ENCODE measurements around the gene NPY.

The NPY gene

DNA sequence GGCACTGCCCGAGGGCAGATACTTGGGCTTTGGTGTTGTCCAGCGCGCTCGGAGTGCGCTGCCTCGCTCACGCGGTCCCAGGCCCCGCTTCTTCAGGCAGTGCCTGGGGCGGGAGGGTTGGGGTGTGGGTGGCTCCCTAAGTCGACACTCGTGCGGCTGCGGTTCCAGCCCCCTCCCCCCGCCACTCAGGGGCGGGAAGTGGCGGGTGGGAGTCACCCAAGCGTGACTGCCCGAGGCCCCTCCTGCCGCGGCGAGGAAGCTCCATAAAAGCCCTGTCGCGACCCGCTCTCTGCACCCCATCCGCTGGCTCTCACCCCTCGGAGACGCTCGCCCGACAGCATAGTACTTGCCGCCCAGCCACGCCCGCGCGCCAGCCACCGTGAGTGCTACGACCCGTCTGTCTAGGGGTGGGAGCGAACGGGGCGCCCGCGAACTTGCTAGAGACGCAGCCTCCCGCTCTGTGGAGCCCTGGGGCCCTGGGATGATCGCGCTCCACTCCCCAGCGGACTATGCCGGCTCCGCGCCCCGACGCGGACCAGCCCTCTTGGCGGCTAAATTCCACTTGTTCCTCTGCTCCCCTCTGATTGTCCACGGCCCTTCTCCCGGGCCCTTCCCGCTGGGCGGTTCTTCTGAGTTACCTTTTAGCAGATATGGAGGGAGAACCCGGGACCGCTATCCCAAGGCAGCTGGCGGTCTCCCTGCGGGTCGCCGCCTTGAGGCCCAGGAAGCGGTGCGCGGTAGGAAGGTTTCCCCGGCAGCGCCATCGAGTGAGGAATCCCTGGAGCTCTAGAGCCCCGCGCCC, at the start of gene NPY:
NPY (plus strand) TSS at position 294 of the 802 bp plus-strand sequence. CDS start 1,051 bp downstream, outside the sequence.
- peak; percentile 55 for TF ChIP-seq SUZ12 (IDR thresholded peaks at IDR 0.05; ENCODE audit: extremely low read depth, insufficient read depth, insufficient read length)
- no peak for TF ChIP-seq ZNF274 (IDR thresholded peaks at IDR 0.05; ENCODE audit: low read depth, low read length)
- no peak for TF ChIP-seq YY1 (IDR thresholded peaks at IDR 0.05; ENCODE audit: insufficient read depth, insufficient read length)
- peaks cover 47% of the 10 kb centered on the region for H3K27me3 ChIP-seq (ENCODE audit: insufficient read depth, insufficient read length)
- peak within 1 kb of the TSS; percentile 65 for H3K9ac ChIP-seq (ENCODE audit: insufficient read length, low read depth)
- H3K9me3 ChIP-seq (ENCODE audit: insufficient read depth, low read length): 0 out of 2 replicates have a peak, but pooled peaks cover 5% of the 10 kb centered on the region
- no peaks in the 10 kb centered on the region for H3K36me3 ChIP-seq (ENCODE audit: insufficient read depth, insufficient read length, low read length)
- DNase-seq (ENCODE audit: low read depth, low spot score): no peak
- peak within 1 kb of the TSS; percentile 48 for H3K4me3 ChIP-seq (ENCODE audit: insufficient read length, low read depth)
- H3K4me1 ChIP-seq (ENCODE audit: insufficient read depth, insufficient read length): no peaks in the 10 kb centered on the region

DNA sequence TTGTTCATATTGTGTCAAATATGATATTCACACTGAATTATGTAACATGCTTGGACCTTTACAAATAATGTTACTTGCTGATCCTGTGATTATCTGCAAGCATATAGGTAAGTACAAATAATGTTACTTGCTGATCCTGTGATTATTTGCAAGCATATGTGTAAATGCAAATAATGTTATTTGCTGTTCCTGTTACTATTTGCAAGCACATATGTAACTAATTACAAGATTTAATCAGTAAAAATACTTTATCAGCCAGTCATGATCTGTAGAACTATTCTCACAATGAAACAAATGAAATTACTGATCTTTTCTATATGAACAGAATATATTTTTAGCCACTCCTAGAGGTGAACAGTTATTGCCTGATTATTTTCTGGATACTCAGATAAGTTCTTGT, 44.7 kb upstream of the NPY start:
- H3K27me3 ChIP-seq (ENCODE audit: insufficient read depth, insufficient read length): no peaks in the 10 kb centered on the region
- H3K9ac ChIP-seq (ENCODE audit: insufficient read length, low read depth): no peak overlapping the region
- no peaks in the 10 kb centered on the region for H3K36me3 ChIP-seq (ENCODE audit: insufficient read depth, insufficient read length, low read length)
- DNase-seq (ENCODE audit: low read depth, low spot score): no peak
- no peaks in the 10 kb centered on the region for H3K4me1 ChIP-seq (ENCODE audit: insufficient read depth, insufficient read length)
- no peaks in the 10 kb centered on the region for H3K9me3 ChIP-seq (ENCODE audit: insufficient read depth, low read length)
- H3K4me3 ChIP-seq (ENCODE audit: insufficient read length, low read depth): no peak overlapping the region
- TF ChIP-seq SUZ12 (IDR thresholded peaks at IDR 0.05; ENCODE audit: extremely low read depth, insufficient read depth, insufficient read length) (no peak), YY1 (IDR thresholded peaks at IDR 0.05; ENCODE audit: insufficient read depth, insufficient read length) (no peak), ZNF274 (IDR thresholded peaks at IDR 0.05; ENCODE audit: low read depth, low read length) (no peak)

DNA sequence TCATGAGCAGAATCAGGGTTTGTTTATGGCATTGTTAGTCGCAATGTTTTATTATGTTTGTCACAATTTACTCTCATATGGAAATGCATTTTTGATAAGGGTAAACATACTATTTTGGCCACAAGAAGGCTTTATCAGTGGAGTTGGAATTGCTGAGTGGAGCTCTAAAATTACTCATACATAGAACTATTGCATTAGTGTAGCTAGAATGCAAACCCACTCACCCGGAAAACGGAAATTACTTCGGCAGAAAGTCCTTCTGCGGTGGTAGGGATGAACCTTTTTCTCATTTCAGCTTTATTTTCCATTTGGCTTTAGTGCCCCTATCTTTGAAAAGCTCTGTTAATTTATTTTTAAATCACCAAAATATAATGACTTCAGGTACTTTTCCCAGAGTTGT, 42.8 kb upstream of the NPY start:
- Histone ChIP-seq H3K4me3 (ENCODE audit: insufficient read length, low read depth) (no peak overlapping the region), H3K36me3 (ENCODE audit: insufficient read depth, insufficient read length, low read length) (no peaks in the 10 kb centered on the region), H3K27me3 (ENCODE audit: insufficient read depth, insufficient read length) (no peaks in the 10 kb centered on the region), H3K9ac (ENCODE audit: insufficient read length, low read depth) (no peak overlapping the region), H3K9me3 (ENCODE audit: insufficient read depth, low read length) (no peaks in the 10 kb centered on the region), H3K4me1 (ENCODE audit: insufficient read depth, insufficient read length) (no peaks in the 10 kb centered on the region)
- DNase-seq (ENCODE audit: low read depth, low spot score): no peak
- TF ChIP-seq ZNF274 (IDR thresholded peaks at IDR 0.05; ENCODE audit: low read depth, low read length): no peak
- TF ChIP-seq SUZ12 (IDR thresholded peaks at IDR 0.05; ENCODE audit: extremely low read depth, insufficient read depth, insufficient read length): no peak
- no peak for TF ChIP-seq YY1 (IDR thresholded peaks at IDR 0.05; ENCODE audit: insufficient read depth, insufficient read length)

DNA sequence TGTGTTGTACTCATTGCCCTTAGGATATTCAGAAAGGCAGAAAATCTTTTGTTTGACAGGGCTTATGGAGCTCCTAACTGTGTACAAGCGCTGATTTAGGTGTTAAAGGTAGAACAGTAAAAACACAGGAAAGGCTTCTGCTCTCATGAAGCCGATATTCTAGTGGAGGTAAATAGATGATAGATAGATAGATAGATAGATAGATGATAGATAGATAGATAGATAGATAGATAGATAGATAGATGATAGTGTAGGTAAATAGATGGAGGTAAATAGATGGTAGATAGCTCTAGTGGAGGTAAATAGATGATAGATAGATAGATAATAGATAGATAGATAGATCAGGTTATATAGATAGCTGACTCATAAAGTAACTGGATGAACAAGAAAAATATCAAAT, 39.4 kb upstream of the NPY start:
- no peak overlapping the region for H3K9ac ChIP-seq (ENCODE audit: insufficient read length, low read depth)
- no peaks in the 10 kb centered on the region for H3K36me3 ChIP-seq (ENCODE audit: insufficient read depth, insufficient read length, low read length)
- H3K4me3 ChIP-seq (ENCODE audit: insufficient read length, low read depth): no peak overlapping the region
- H3K4me1 ChIP-seq (ENCODE audit: insufficient read depth, insufficient read length): no peaks in the 10 kb centered on the region
- no peak for TF ChIP-seq SUZ12 (IDR thresholded peaks at IDR 0.05; ENCODE audit: extremely low read depth, insufficient read depth, insufficient read length)
- TF ChIP-seq ZNF274 (IDR thresholded peaks at IDR 0.05; ENCODE audit: low read depth, low read length): no peak
- no peak for TF ChIP-seq YY1 (IDR thresholded peaks at IDR 0.05; ENCODE audit: insufficient read depth, insufficient read length)
- DNase-seq (ENCODE audit: low read depth, low spot score): no peak
- no peaks in the 10 kb centered on the region for H3K27me3 ChIP-seq (ENCODE audit: insufficient read depth, insufficient read length)
- H3K9me3 ChIP-seq (ENCODE audit: insufficient read depth, low read length): no peaks in the 10 kb centered on the region

DNA sequence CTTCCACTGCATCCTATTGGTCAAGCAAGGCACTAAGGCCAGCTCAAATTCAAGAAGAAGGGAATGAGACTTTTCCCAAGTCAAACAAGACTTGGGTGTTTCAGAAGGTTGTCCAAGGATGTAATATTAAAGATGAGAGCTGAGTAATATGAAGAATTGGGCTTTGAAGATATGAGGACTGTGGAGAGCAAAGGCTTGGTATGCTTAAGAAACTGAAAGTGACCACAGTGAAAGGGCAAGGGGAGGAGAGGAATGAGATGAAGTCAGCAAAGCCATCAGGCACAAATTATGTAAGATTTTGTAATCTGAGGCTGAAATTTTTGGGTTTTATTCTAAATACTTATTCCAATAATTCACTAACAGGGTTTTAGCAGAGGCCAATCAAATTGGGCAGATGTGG, 38.6 kb upstream of the NPY start:
- Histone ChIP-seq H3K9me3 (ENCODE audit: insufficient read depth, low read length) (no peaks in the 10 kb centered on the region), H3K36me3 (ENCODE audit: insufficient read depth, insufficient read length, low read length) (no peaks in the 10 kb centered on the region), H3K4me1 (ENCODE audit: insufficient read depth, insufficient read length) (no peaks in the 10 kb centered on the region), H3K27me3 (ENCODE audit: insufficient read depth, insufficient read length) (no peaks in the 10 kb centered on the region), H3K9ac (ENCODE audit: insufficient read length, low read depth) (no peak overlapping the region), H3K4me3 (ENCODE audit: insufficient read length, low read depth) (no peak overlapping the region)
- no peak for DNase-seq (ENCODE audit: low read depth, low spot score)
- TF ChIP-seq ZNF274 (IDR thresholded peaks at IDR 0.05; ENCODE audit: low read depth, low read length): no peak
- TF ChIP-seq SUZ12 (IDR thresholded peaks at IDR 0.05; ENCODE audit: extremely low read depth, insufficient read depth, insufficient read length): no peak

DNA sequence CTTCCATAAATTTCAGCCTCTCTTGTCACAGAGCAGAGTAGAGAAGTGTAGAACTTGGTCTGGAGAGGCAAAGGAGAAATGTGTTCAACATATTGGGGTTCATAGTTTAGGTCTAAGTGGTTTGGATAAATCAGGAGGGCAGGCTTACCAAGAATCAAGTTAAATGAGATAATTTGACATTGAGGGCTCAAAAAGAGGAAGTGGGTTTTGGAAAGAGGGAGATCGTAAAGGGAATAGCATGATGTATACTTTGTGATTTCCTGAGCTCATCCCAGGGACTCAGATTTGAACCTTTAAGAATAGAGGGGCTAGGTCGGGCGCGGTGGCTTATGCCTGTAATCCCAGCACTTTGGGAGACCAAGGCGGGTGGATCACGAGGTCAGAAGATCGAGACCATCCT, 34.7 kb upstream of the NPY start:
- TF ChIP-seq ZNF274 (IDR thresholded peaks at IDR 0.05; ENCODE audit: low read depth, low read length) (no peak), SUZ12 (IDR thresholded peaks at IDR 0.05; ENCODE audit: extremely low read depth, insufficient read depth, insufficient read length) (no peak), YY1 (IDR thresholded peaks at IDR 0.05; ENCODE audit: insufficient read depth, insufficient read length) (no peak)
- Histone ChIP-seq H3K4me3 (ENCODE audit: insufficient read length, low read depth) (no peak overlapping the region), H3K9ac (ENCODE audit: insufficient read length, low read depth) (no peak overlapping the region), H3K36me3 (ENCODE audit: insufficient read depth, insufficient read length, low read length) (no peaks in the 10 kb centered on the region), H3K27me3 (ENCODE audit: insufficient read depth, insufficient read length) (no peaks in the 10 kb centered on the region), H3K4me1 (ENCODE audit: insufficient read depth, insufficient read length) (no peaks in the 10 kb centered on the region), H3K9me3 (ENCODE audit: insufficient read depth, low read length) (peaks cover 6% of the 10 kb centered on the region; the same call in 1 of the 2 replicates)
- no peak for DNase-seq (ENCODE audit: low read depth, low spot score)

DNA sequence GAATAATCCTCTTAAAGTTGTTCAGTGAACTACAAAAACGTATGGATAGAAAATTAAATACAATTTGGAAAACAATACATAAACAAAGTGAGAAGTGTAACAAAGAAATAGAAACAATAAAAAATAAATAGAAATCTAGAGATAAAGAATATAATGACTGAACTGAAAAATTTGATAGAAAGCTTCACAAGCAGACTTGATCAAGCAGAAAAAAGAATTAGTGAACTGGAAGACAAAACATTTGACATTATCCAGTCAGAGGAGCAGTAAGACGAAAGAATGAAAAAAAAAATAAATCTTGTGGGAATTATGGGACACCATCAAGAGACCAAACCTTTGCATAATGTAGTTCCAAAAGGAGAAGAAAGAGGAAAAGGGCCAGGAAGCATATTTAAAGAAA, 32.4 kb upstream of the NPY start:
- DNase-seq (ENCODE audit: low read depth, low spot score): no peak
- Histone ChIP-seq H3K4me1 (ENCODE audit: insufficient read depth, insufficient read length) (no peaks in the 10 kb centered on the region), H3K9ac (ENCODE audit: insufficient read length, low read depth) (no peak overlapping the region), H3K4me3 (ENCODE audit: insufficient read length, low read depth) (no peak overlapping the region), H3K9me3 (ENCODE audit: insufficient read depth, low read length) (peaks cover 6% of the 10 kb centered on the region; the same call in 1 of the 2 replicates), H3K27me3 (ENCODE audit: insufficient read depth, insufficient read length) (no peaks in the 10 kb centered on the region), H3K36me3 (ENCODE audit: insufficient read depth, insufficient read length, low read length) (no peaks in the 10 kb centered on the region)
- TF ChIP-seq YY1 (IDR thresholded peaks at IDR 0.05; ENCODE audit: insufficient read depth, insufficient read length): no peak
- no peak for TF ChIP-seq ZNF274 (IDR thresholded peaks at IDR 0.05; ENCODE audit: low read depth, low read length)
- no peak for TF ChIP-seq SUZ12 (IDR thresholded peaks at IDR 0.05; ENCODE audit: extremely low read depth, insufficient read depth, insufficient read length)
